Measurements from ENCODE around the gene PLXNC1. TPM values are rescaled to one million over a fixed set of nuclear protein-coding genes. Genes with fewer than 3 reads are reported as not detected.

PLXNC1 gene
- total and polyA plus RNA-seq, 3 donors from 2014 or later: 36.5 to 201 (median 96.5) TPM

- Histone ChIP-seq H3K4me1 (peaks cover 9% of the 10 kb centered on the region), H3K27me3 (no peaks in the 10 kb centered on the region), H3K4me3 (peak overlapping the region; percentile 47 to 55), H3K27ac (peak overlapping the region in 1 of 2 donors; percentile 21), H3K9me3 (no peaks in the 10 kb centered on the region), H3K36me3 (ENCODE audit: low read depth, missing control alignments) (no peaks in the 10 kb centered on the region)
- intact Hi-C loops (cut with DNase I; ENCODE audit: low total_unique reads): loop anchor here (5.0 kb wide), 2 partner anchors 534 to 594 kb away; no protein-coding TSS in a partner anchor
- peak; percentile 84 for DNase-seq
- 17 to 23% methylated on average over 35 to 38 of the region's 38 CpGs for WGBS, 2 donors
- TF ChIP-seq CTCF (IDR thresholded peaks at IDR 0.05): peak; percentile 89 to 93 (median 90)
- TF ChIP-seq POLR2A (IDR thresholded peaks at IDR 0.05): no peak
These were observed 47.2 kb upstream of the PLXNC1 start for GRCh38 chr12:94100990-94101737.

GRCh38 chr12:94101738-94102660, 46.4 kb upstream of the PLXNC1 start:
- Histone ChIP-seq H3K9me3 (no peaks in the 10 kb centered on the region), H3K4me3 (peak overlapping the region; percentile 47 to 55), H3K36me3 (ENCODE audit: low read depth, missing control alignments) (no peaks in the 10 kb centered on the region), H3K27me3 (no peaks in the 10 kb centered on the region), H3K27ac (peak overlapping the region in 1 of 2 donors; percentile 32), H3K4me1 (peaks cover 9% of the 10 kb centered on the region)
- peak; percentile 65 to 80 (median 69) for TF ChIP-seq CTCF (IDR thresholded peaks at IDR 0.05)
- TF ChIP-seq POLR2A (IDR thresholded peaks at IDR 0.05): no peak
- intact Hi-C loops (cut with DNase I; ENCODE audit: low total_unique reads): loop anchor here (5.0 kb wide), 2 partner anchors 535 to 595 kb away; no protein-coding TSS in a partner anchor
- WGBS, 2 donors: 1% methylated on average over 25 to 50 of the region's 50 CpGs
- DNase-seq: peak; percentile 94

- Histone ChIP-seq H3K36me3 (ENCODE audit: low read depth, missing control alignments) (no peaks in the 10 kb centered on the region), H3K4me1 (peaks cover 9% of the 10 kb centered on the region), H3K27ac (no peak overlapping the region), H3K4me3 (no peak overlapping the region), H3K9me3 (no peaks in the 10 kb centered on the region), H3K27me3 (no peaks in the 10 kb centered on the region)
- intact Hi-C loops (cut with DNase I; ENCODE audit: low total_unique reads): loop anchor here (5.0 kb wide), 2 partner anchors 537 to 597 kb away; no protein-coding TSS in a partner anchor
- no peak for DNase-seq
- WGBS, 2 donors: 84 to 87% methylated on average over 4 of the region's 4 CpGs
- TF ChIP-seq POLR2A (IDR thresholded peaks at IDR 0.05) (no peak), CTCF (IDR thresholded peaks at IDR 0.05) (no peak)
These were observed 44.4 kb upstream of the PLXNC1 start for GRCh38 chr12:94103986-94104385.

GRCh38 chr12:94107910-94108309, 40.5 kb upstream of the PLXNC1 start:
- H3K4me3 ChIP-seq: no peak overlapping the region
- intact Hi-C loops (cut with DNase I; ENCODE audit: low total_unique reads): no loop called here
- TF ChIP-seq POLR2A (IDR thresholded peaks at IDR 0.05) (no peak), CTCF (IDR thresholded peaks at IDR 0.05) (no peak)
- H3K4me1 ChIP-seq: no peaks in the 10 kb centered on the region
- DNase-seq: no peak
- H3K9me3 ChIP-seq: no peaks in the 10 kb centered on the region
- no peaks in the 10 kb centered on the region for H3K36me3 ChIP-seq (ENCODE audit: low read depth, missing control alignments)
- H3K27ac ChIP-seq: no peak overlapping the region
- no peaks in the 10 kb centered on the region for H3K27me3 ChIP-seq
- 84 to 94% methylated on average over 4 of the region's 4 CpGs for WGBS, 2 donors
